Neutrophil (primary cell): Measurements from ENCODE around the gene CCDC80.

Experiments used
- H3K27ac ChIP-seq: fragments of 200-600 bp; sonication (generic); 2 replicates; pipeline ENCODE4 v1.5.1; 2016; ENCODE audit warnings: mild to moderate bottlenecking, moderate library complexity
- H3K27me3 ChIP-seq: fragments of 200-600 bp; sonication (generic); 2 replicates; pipeline ENCODE4 v1.6.0; 2016; ENCODE audit warnings: mild to moderate bottlenecking
- H3K36me3 ChIP-seq: fragments of 200-600 bp; sonication (generic); 2 replicates; pipeline ENCODE4 v1.5.1; 2017
- H3K4me1 ChIP-seq, 2 experiments: fragments of 200-600 bp in 1 of 2; sonication (generic) in 1 of 2; 1 replicate in 1 of 2; 2 replicates in 1 of 2; pipeline versions ENCODE4 v1.5.1 to v1.6.1; 2013 to 2016; ENCODE audit warnings: low read depth in 1 of 2, low read length in 1 of 2, mild to moderate bottlenecking in 1 of 2, moderate library complexity in 1 of 2; ENCODE audit not compliant: control insufficient read depth in 1 of 2, insufficient read depth in 1 of 2
- H3K4me3 ChIP-seq, 2 experiments: fragments of 200-600 bp in 1 of 2; sonication (generic) in 1 of 2; 1 replicate in 1 of 2; 2 replicates in 1 of 2; pipeline ENCODE4 v1.5.1; 2013 to 2016; ENCODE audit warnings: low read depth in 1 of 2, low read length in 1 of 2, mild to moderate bottlenecking in 1 of 2, moderate library complexity in 1 of 2
- H3K9me3 ChIP-seq: fragments of 200-600 bp; sonication (generic); 2 replicates; pipeline ENCODE4 v1.5.1; 2016
- CTCF ChIP-seq: fragments of 200-600 bp; sonication (generic); IDR thresholded peaks from 2 replicates; pipeline ENCODE4 v1.5.1; 2016; ENCODE audit warnings: antibody characterized with exemption

The CCDC80 gene

GRCh38 chr3:112619295-112619694, 21.6 kb downstream of the CCDC80 start:
- H3K27me3 ChIP-seq: no peaks in the 10 kb centered on the region
- H3K27ac ChIP-seq: no peak overlapping the region
- no peaks in the 10 kb centered on the region for H3K36me3 ChIP-seq
- H3K9me3 ChIP-seq: no peaks in the 10 kb centered on the region
- no peaks in the 10 kb centered on the region for H3K4me1 ChIP-seq
- TF ChIP-seq CTCF: no peak
- no peak overlapping the region for H3K4me3 ChIP-seq

GRCh38 chr3:112617285-112617684, 23.7 kb downstream of the CCDC80 start:
- peaks cover 0 to 2% of the 10 kb centered on the region in 2 experiments for H3K4me1 ChIP-seq
- no peaks in the 10 kb centered on the region for H3K9me3 ChIP-seq
- no peaks in the 10 kb centered on the region for H3K27me3 ChIP-seq
- H3K27ac ChIP-seq: no peak overlapping the region
- H3K4me3 ChIP-seq: no peak overlapping the region
- no peak for TF ChIP-seq CTCF
- H3K36me3 ChIP-seq: no peaks in the 10 kb centered on the region

- no peaks in the 10 kb centered on the region for H3K36me3 ChIP-seq
- H3K4me1 ChIP-seq: peaks cover 6 to 12% of the 10 kb centered on the region in 2 experiments
- no peak overlapping the region for H3K4me3 ChIP-seq
- no peak for TF ChIP-seq CTCF
- no peaks in the 10 kb centered on the region for H3K9me3 ChIP-seq
- no peaks in the 10 kb centered on the region for H3K27me3 ChIP-seq
- H3K27ac ChIP-seq: no peak overlapping the region
Measured at GRCh38 chr3:112615989-112616731, 24.8 kb downstream of the CCDC80 start.

GRCh38 chr3:112611752-112612515, 29.0 kb downstream of the CCDC80 start:
- Histone ChIP-seq H3K4me1 (peaks cover 6 to 12% of the 10 kb centered on the region in 2 experiments), H3K27me3 (no peaks in the 10 kb centered on the region), H3K36me3 (no peaks in the 10 kb centered on the region), H3K9me3 (no peaks in the 10 kb centered on the region), H3K4me3 (no peak overlapping the region), H3K27ac (no peak overlapping the region)
- TF ChIP-seq CTCF: no peak

GRCh38 chr3:112610121-112610520, 30.8 kb downstream of the CCDC80 start:
- no peak overlapping the region for H3K27ac ChIP-seq
- H3K4me3 ChIP-seq: no peak overlapping the region
- no peaks in the 10 kb centered on the region for H3K9me3 ChIP-seq
- no peaks in the 10 kb centered on the region for H3K36me3 ChIP-seq
- peaks cover 6 to 12% of the 10 kb centered on the region in 2 experiments for H3K4me1 ChIP-seq
- no peak for TF ChIP-seq CTCF
- H3K27me3 ChIP-seq: peaks cover 4% of the 10 kb centered on the region
